ENCODE data around the gene FAM53A.

The FAM53A gene

GRCh38 chr4:1636490-1637211 lies 47.5 kb downstream of the FAM53A start:
- no peak for DNase-seq

GRCh38 chr4:1635464-1635863 lies 48.6 kb downstream of the FAM53A start:
- no peak for DNase-seq

GRCh38 chr4:1633993-1634392 lies 50.1 kb downstream of the FAM53A start:
- no peak for DNase-seq

GRCh38 chr4:1632109-1633104 lies 51.7 kb downstream of the FAM53A start:
- DNase-seq: peak; percentile 19

- no peak for DNase-seq
These were observed 53.0 kb downstream of the FAM53A start for GRCh38 chr4:1631136-1631535.

GRCh38 chr4:1630266-1630665 lies 53.8 kb downstream of the FAM53A start:
- no peak for DNase-seq

GRCh38 chr4:1629699-1630083 lies 54.4 kb downstream of the FAM53A start:
- DNase-seq: peak; percentile 9

- DNase-seq: peak; percentile 14
These were observed 55.0 kb downstream of the FAM53A start for GRCh38 chr4:1628892-1629698.

- DNase-seq: no peak
These were observed 56.4 kb downstream of the FAM53A start for GRCh38 chr4:1627417-1628313.

- DNase-seq: no peak
These were observed 57.2 kb downstream of the FAM53A start for GRCh38 chr4:1626941-1627340.

- no peak for DNase-seq
These were observed 58.0 kb downstream of the FAM53A start for GRCh38 chr4:1626151-1626550.

- DNase-seq: no peak
These were observed 58.4 kb downstream of the FAM53A start for GRCh38 chr4:1625600-1626138.

- DNase-seq: no peak
These were observed 59.6 kb downstream of the FAM53A start for GRCh38 chr4:1624519-1624910.

- no peak for DNase-seq
These were observed 60.1 kb downstream of the FAM53A start for GRCh38 chr4:1623821-1624518.

GRCh38 chr4:1623400-1623799 lies 60.7 kb downstream of the FAM53A start:
- DNase-seq: no peak

- no peak for DNase-seq
These were observed 61.2 kb downstream of the FAM53A start for GRCh38 chr4:1622956-1623355.

GRCh38 chr4:1622238-1622637 lies 61.9 kb downstream of the FAM53A start:
- DNase-seq: no peak

GRCh38 chr4:1621526-1621925 lies 62.6 kb downstream of the FAM53A start:
- no peak for DNase-seq

GRCh38 chr4:1619151-1619672 lies 64.9 kb downstream of the FAM53A start:
- no peak for DNase-seq

- no peak for DNase-seq
These were observed 65.7 kb downstream of the FAM53A start for GRCh38 chr4:1618438-1618837.

- no peak for DNase-seq
These were observed 67.6 kb downstream of the FAM53A start for GRCh38 chr4:1616557-1616930.

All from MV-4-11 (cell line).